Measurements from ENCODE around the gene C2orf76.

The C2orf76 gene

GRCh38 chr2:119261493-119262225, 105.0 kb downstream of the C2orf76 start:
- DNase-seq: no peak

GRCh38 chr2:119260646-119261492, 105.8 kb downstream of the C2orf76 start:
- no peak for DNase-seq

- no peak for DNase-seq
Measured at GRCh38 chr2:119259296-119259860, 107.3 kb downstream of the C2orf76 start.

GRCh38 chr2:119257198-119257597, 109.4 kb downstream of the C2orf76 start:
- DNase-seq: no peak

GRCh38 chr2:119256582-119256921, 110.1 kb downstream of the C2orf76 start:
- no peak for DNase-seq

- DNase-seq: no peak
Measured at GRCh38 chr2:119255760-119256581, 110.7 kb downstream of the C2orf76 start.

- no peak for DNase-seq
Measured at GRCh38 chr2:119254601-119255080, 112.0 kb downstream of the C2orf76 start.

- DNase-seq: no peak
Measured at GRCh38 chr2:119253760-119254600, 112.7 kb downstream of the C2orf76 start.

GRCh38 chr2:119253114-119253702, 113.4 kb downstream of the C2orf76 start:
- DNase-seq: no peak

Measured in bone marrow (tissue), 2 donors.